ENCODE measurements around the gene ANO7. TPM values are rescaled to one million over a fixed set of nuclear protein-coding genes. Genes with fewer than 3 reads are reported as not detected.

Gene ANO7
- total RNA-seq, 2 donors from 2014 or later = 0.99 to 1.6 TPM

DNA sequence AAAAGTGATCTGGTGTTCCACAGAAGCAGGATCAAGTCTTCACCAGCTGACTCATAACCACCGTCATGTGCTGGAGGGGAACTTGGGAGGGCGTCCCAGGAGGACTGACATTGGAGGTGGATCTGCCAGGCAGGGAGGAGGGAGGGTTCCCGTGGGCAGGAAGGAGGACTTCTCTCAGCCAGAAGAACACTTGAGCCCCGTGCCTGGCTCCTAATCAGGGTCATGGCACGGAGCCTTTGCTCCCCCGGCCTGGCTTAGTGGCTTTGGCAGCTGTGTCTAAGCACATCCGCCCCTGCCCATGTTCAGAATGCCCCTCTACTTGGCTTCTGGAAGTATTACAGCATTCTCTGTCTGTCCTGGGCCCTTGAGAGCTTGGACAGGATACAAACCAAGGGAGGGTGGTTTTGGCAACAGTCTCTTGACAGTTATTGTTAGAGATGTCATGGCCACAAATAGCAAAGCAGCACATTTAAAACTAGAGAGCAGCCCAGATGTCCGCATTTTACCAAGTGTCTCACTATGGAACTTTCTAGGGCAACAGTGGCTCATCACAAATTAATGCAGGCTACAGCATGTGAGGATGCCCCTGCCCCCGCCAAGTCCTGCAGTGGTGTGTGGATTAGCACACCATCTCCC is 26.7 kb upstream of the ANO7 start:
- no peaks in the 10 kb centered on the region for H3K9me3 ChIP-seq
- peaks cover 4 to 34% of the 10 kb centered on the region in 2 donors for H3K36me3 ChIP-seq (replicated peaks in 1 of 2; ENCODE audit: insufficient read depth in 1 of 2, low read depth in 2 of 2)
- no peak overlapping the region for H3K4me3 ChIP-seq
- no peaks in the 10 kb centered on the region for H3K27me3 ChIP-seq
- intact Hi-C loops (cut with DNase I) = no loop called here
- TF ChIP-seq CTCF (IDR thresholded peaks at IDR 0.05) = no peak
- TF ChIP-seq POLR2A (IDR thresholded peaks at IDR 0.05) = no peak
- DNase-seq (peak; percentile 30 to 48 (median 36)), ATAC-seq (peak; percentile 75)
- 66 to 69% methylated on average over 8 to 9 of the region's 9 CpGs for WGBS, 2 donors
- H3K4me1 ChIP-seq = no peaks in the 10 kb centered on the region
- H3K27ac ChIP-seq = peak overlapping the region in 1 of 4 donors; percentile 13

DNA sequence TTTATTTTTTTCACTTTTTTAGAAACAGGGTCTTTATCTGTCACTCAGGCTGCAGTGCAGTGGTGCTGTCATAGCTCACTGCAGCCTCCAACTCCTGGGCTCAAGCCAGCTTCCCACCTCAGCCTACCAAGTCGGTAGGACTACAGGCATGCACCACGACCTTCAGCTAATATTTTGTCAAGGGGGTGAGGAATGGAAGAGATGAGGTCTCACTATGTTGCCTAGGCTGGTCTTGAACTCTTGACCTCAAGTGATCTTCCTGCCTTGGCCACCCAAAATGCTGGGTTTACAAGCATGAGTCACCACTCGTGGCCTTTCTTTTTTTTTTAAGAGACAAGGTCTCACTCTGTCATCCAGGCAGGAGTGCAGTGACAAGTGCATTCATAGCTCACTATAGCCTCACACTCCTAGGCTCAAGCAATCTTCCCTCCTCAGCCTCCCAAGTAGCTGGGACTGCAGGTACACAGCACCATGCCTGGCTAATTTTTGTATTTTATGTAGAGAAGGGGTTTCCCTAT is 24.8 kb upstream of the ANO7 start:
- Histone ChIP-seq H3K36me3 (replicated peaks in 1 of 2; ENCODE audit: insufficient read depth in 1 of 2, low read depth in 2 of 2) (peaks cover 2 to 34% of the 10 kb centered on the region in 2 donors), H3K4me1 (no peaks in the 10 kb centered on the region), H3K27ac (no peak overlapping the region), H3K9me3 (no peaks in the 10 kb centered on the region), H3K4me3 (no peak overlapping the region), H3K27me3 (no peaks in the 10 kb centered on the region)
- no peak for ATAC-seq
- WGBS, 2 donors = 66 to 81% methylated on average over 3 of the region's 3 CpGs
- intact Hi-C loops (cut with DNase I) = no loop called here
- DNase-seq = no peak
- no peak for TF ChIP-seq CTCF (IDR thresholded peaks at IDR 0.05)
- TF ChIP-seq POLR2A (IDR thresholded peaks at IDR 0.05) = no peak

DNA sequence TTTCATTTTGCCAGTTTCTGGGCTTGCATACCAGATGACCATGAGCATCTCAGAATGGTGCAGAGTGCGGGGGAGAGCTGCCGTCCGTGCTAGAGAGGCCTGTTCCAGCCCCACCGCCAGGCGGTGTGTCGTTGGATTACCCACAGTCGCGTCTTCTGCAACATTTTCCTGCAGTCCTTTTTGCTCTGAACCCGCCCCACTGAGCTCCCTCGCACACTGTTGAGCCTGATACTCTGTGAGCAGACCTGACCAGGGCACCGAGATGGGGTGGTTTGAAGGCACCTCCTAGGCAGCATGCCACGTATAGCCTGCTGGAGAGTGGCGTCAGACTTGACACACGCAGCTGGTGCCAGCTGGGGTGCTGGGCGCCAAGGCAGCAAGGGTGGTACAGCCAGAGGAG is 20.1 kb upstream of the ANO7 start:
- ATAC-seq (no peak), DNase-seq (no peak)
- 90 to 96% methylated on average over 11 to 14 of the region's 15 CpGs for WGBS, 2 donors
- no peaks in the 10 kb centered on the region for H3K27me3 ChIP-seq
- H3K36me3 ChIP-seq (replicated peaks in 1 of 2; ENCODE audit: insufficient read depth in 1 of 2, low read depth in 2 of 2) = peaks cover 0 to 38% of the 10 kb centered on the region in 2 donors
- no peak overlapping the region for H3K27ac ChIP-seq
- no peaks in the 10 kb centered on the region for H3K4me1 ChIP-seq
- intact Hi-C loops (cut with DNase I) = no loop called here
- H3K4me3 ChIP-seq = no peak overlapping the region
- H3K9me3 ChIP-seq = peaks cover 0 to 8% (median 0%) of the 10 kb centered on the region in 3 donors
- TF ChIP-seq CTCF (IDR thresholded peaks at IDR 0.05) = no peak
- no peak for TF ChIP-seq POLR2A (IDR thresholded peaks at IDR 0.05)

- intact Hi-C loops (cut with DNase I) = no loop called here
- Histone ChIP-seq H3K4me1 (no peaks in the 10 kb centered on the region), H3K9me3 (peaks cover 0 to 8% (median 0%) of the 10 kb centered on the region in 3 donors), H3K27ac (no peak overlapping the region), H3K4me3 (no peak overlapping the region), H3K27me3 (no peaks in the 10 kb centered on the region), H3K36me3 (replicated peaks in 1 of 2; ENCODE audit: insufficient read depth in 1 of 2, low read depth in 2 of 2) (peaks cover 4 to 18% of the 10 kb centered on the region in 2 donors)
- DNase-seq = no peak
- TF ChIP-seq CTCF (IDR thresholded peaks at IDR 0.05) = no peak
- TF ChIP-seq POLR2A (IDR thresholded peaks at IDR 0.05) = no peak
- no peak for ATAC-seq
- WGBS, 2 donors = 98 to 100% methylated on average over 2 of the region's 2 CpGs
These were observed 14.9 kb upstream of the ANO7 start for GRCh38 chr2:241173557-241173956.
